ENCODE data around the gene XRCC4. TPM values are rescaled to one million over a fixed set of nuclear protein-coding genes. Genes with fewer than 3 reads are reported as not detected.
"Not testable (repeated sequence)": the region's sequence is repeated elsewhere in the genome, so short reads cannot be mapped to it uniquely, and the experiment has no call there.

Gene XRCC4
- total RNA-seq, 3 donors from 2014 or later, result 6.4 to 8.3 (median 8.1) TPM

DNA sequence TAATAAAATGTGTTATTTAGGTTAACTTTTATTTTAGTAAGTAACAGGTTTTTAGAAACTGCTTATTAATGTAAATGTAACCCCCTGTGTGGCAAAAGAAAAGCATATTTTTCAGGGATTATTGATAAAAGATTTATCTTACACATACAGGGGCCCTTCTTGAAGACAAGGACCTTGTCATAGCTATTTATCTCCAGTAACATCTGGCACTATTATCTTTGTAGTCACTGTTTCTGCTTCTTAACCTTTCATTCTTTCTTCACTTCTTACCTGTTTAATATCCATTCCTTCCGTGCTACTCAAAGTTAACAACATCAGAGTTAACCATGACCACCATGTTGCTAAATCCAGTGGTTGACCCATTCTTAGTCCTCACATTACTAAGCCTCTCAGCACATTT lies 276.4 kb downstream of the XRCC4 start:
- no peaks in the 10 kb centered on the region for H3K4me1 ChIP-seq (ENCODE audit: low read depth)
- no peak overlapping the region for H3K4me3 ChIP-seq
- peaks cover 6% of the 10 kb centered on the region for H3K9me3 ChIP-seq
- no peaks in the 10 kb centered on the region for H3K36me3 ChIP-seq (ENCODE audit: low read depth)
- intact Hi-C loops (cut with DNase I, micrococcal nuclease), result no loop called here
- ATAC-seq (no peak), DNase-seq (no peak)
- TF ChIP-seq, protein P1, sequence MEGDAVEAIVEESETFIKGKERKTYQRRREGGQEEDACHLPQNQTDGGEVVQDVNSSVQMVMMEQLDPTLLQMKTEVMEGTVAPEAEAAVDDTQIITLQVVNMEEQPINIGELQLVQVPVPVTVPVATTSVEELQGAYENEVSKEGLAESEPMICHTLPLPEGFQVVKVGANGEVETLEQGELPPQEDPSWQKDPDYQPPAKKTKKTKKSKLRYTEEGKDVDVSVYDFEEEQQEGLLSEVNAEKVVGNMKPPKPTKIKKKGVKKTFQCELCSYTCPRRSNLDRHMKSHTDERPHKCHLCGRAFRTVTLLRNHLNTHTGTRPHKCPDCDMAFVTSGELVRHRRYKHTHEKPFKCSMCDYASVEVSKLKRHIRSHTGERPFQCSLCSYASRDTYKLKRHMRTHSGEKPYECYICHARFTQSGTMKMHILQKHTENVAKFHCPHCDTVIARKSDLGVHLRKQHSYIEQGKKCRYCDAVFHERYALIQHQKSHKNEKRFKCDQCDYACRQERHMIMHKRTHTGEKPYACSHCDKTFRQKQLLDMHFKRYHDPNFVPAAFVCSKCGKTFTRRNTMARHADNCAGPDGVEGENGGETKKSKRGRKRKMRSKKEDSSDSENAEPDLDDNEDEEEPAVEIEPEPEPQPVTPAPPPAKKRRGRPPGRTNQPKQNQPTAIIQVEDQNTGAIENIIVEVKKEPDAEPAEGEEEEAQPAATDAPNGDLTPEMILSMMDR (IDR thresholded peaks at IDR 0.05), result no peak

DNA sequence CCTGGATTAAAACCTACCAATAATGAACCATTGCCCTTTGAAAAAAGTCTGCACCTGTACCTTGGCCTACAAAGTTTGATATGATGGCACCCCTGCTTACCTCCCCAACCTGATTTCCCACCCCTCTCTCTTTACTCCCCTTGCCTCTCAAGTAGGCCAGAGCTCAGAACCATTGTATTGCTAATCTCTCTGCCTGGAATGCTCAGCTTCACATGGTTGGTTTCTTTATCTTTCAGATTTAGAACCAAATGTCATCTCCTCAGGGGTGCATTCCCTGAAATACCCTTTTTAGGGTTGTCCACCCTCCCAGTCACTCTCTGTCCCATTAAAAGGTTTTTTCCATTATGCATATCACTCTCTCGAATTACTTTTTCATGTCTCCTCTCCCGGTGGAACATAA lies 277.6 kb downstream of the XRCC4 start:
- H3K36me3 ChIP-seq (ENCODE audit: low read depth), result no peaks in the 10 kb centered on the region
- no peak overlapping the region for H3K4me3 ChIP-seq
- no peaks in the 10 kb centered on the region for H3K4me1 ChIP-seq (ENCODE audit: low read depth)
- TF ChIP-seq, protein P1 (IDR thresholded peaks at IDR 0.05), result no peak
- ATAC-seq, result no peak
- H3K9me3 ChIP-seq, result peaks cover 6% of the 10 kb centered on the region
- DNase-seq, result no peak
- intact Hi-C loops (cut with DNase I, micrococcal nuclease), result no loop called here

DNA sequence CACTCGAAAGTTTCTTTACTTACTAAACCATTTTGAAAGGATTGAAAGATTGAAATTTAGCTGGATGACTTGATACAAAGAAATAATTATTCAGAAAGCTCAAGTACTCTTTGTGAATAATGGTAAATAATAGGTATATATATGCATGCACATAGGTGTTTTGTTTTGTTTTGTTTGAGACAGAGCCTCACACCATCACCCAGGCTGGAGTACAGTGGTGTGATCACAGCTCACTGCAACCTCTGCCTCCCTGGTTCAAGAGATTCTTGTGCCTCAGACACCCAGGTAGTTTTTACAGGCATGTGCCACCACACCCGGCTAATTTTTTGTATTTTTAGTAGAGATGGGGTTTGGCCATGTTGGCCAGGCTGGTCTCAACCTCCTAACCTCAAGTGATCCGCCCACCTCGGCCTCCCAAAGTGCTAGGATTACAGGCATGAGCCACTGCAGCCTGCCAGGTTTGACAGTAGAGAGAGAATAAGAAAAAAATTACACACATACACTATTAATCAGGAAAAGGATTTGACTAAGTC lies 278.2 kb downstream of the XRCC4 start:
- intact Hi-C loops (cut with DNase I, micrococcal nuclease); H3K4me1 ChIP-seq (ENCODE audit: low read depth); ATAC-seq; DNase-seq; H3K9me3 ChIP-seq; H3K4me3 ChIP-seq; H3K36me3 ChIP-seq (ENCODE audit: low read depth): not testable (repeated sequence)

DNA sequence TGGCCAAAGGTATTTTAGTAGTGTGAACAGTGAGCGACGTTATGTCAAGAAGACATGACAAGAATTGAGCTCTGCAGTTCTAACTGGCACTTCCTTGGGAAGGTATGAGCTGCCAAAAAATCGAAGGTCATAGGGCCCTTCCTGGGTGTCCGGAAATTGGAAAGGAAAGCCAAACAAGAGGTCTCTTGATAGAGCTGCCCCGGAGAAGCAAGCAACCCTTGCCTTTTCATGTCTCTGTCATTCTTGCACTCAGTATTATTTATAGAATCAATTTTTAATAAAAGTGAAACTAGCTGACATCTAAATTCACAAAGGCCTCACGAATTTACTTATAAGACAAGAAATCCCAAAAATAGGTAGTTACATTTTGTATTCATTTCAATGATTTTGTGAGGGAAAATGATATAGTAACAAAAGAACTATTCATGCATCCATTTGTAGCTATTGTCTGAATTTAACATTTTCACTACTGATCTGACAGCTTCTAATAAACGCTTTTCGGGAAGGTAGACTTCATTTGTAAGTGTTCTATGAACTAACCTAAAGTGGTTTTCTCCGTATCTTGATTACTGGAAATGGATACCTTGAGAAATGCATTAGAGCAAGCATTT lies 280.4 kb downstream of the XRCC4 start:
- DNase-seq, result no peak
- Histone ChIP-seq H3K9me3 (peaks cover 3% of the 10 kb centered on the region), H3K4me1 (ENCODE audit: low read depth) (no peaks in the 10 kb centered on the region), H3K4me3 (no peak overlapping the region), H3K36me3 (ENCODE audit: low read depth) (no peaks in the 10 kb centered on the region)
- intact Hi-C loops (cut with DNase I, micrococcal nuclease), result no loop called here
- ATAC-seq, result no peak
- TF ChIP-seq, protein P1 (IDR thresholded peaks at IDR 0.05), result no peak

DNA sequence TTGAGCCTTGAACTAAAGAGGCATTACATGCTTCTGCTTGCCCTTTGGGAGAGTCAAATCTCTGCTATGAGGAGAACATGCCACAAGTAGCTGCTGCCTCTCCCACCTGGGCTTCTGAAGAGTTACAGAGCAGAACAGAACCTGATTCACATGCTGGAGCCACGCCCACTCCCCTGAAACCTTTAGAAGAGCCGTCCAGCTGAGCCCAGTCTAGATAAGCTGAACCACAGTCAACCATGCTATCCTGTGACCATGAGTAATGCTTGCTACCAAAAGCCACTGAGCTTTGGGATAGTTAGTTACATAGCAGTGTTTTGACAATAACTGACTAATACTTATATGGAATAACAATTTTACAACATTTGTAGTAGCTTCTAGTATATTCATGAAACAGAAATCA lies 283.2 kb downstream of the XRCC4 start:
- Histone ChIP-seq H3K4me3 (no peak overlapping the region), H3K4me1 (ENCODE audit: low read depth) (no peaks in the 10 kb centered on the region), H3K9me3 (peaks cover 3% of the 10 kb centered on the region), H3K36me3 (ENCODE audit: low read depth) (no peaks in the 10 kb centered on the region)
- intact Hi-C loops (cut with DNase I, micrococcal nuclease), result no loop called here
- DNase-seq, result no peak
- no peak for ATAC-seq
- TF ChIP-seq, protein P1 (IDR thresholded peaks at IDR 0.05), result no peak

DNA sequence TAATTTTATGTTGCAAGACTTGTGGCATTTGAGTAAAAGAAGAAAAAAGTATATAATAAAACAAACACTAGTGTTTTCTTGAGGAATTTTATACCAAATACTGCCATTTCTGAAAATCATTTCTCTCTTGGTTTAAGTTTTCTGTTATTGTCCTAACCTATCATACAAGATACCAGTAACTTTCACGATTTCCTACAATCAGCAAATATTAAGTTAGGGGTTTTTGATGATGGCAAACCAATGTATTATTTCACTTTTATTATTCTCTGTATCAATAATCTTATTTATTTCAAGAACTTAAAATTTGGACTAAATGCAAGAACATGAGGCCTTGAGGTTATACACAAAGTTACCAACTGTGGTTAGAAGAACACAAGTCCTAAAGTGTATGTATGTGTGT lies 285.2 kb downstream of the XRCC4 start:
- H3K36me3 ChIP-seq (ENCODE audit: low read depth), result no peaks in the 10 kb centered on the region
- ATAC-seq (no peak), DNase-seq (no peak)
- intact Hi-C loops (cut with DNase I, micrococcal nuclease), result no loop called here
- H3K9me3 ChIP-seq, result peaks cover 3% of the 10 kb centered on the region
- no peaks in the 10 kb centered on the region for H3K4me1 ChIP-seq (ENCODE audit: low read depth)
- TF ChIP-seq, protein P1 (IDR thresholded peaks at IDR 0.05), result no peak
- no peak overlapping the region for H3K4me3 ChIP-seq

Measured in mucosa of descending colon (tissue), 3 donors.